Epidermal melanocyte (primary cell): Measurements from ENCODE around the gene SIPA1L3.
"Not testable (repeated sequence)": the region's sequence is repeated elsewhere in the genome, so short reads cannot be mapped to it uniquely, and the experiment has no call there.

Experiments used
- DNase-seq: peaks from one replicate; pipeline ENCODE4 v3.0.0; 2011; ENCODE audit warnings: low spot score; ENCODE audit not compliant: insufficient read length

Gene SIPA1L3

DNA sequence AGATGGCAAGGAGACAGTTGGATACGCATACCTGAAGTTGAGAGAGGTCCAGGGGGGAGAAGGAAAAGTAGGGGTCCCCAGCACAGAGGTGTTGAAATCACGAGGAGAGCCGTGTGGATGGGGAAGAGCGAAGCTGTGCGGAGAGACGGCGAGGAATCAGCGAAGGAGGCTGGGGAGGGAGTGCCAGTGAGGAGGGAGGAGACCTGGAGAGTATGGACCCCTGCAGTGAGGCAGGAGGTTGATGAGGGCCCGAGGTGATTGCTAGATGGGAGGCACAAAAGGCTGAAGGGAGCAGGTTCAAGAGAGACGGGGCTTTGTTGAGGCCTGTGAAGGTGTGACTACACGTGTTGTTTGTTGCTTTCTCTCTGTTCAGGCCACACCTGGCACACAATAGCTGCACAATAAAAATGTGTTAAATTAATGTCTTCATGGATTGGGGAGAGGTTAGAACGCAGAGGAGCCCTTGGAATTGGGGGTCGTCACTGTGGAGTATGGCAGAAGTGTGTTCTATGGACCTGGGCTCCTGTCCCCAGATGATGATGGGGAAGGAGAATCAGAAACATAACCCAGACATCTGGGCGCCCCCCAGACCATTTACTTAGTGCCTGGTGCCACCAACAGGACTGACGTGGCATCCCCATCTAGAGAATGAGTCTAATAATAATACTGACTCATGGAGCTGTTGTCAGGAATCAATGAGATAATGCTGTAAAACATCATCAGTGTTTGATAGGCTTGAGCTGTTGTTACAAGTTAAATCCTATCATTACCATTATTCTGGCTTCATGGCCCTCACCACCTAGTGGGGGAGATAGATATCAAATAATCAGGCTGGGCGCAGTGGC is 137.5 kb downstream of the SIPA1L3 start:
- DNase-seq, result no peak

DNA sequence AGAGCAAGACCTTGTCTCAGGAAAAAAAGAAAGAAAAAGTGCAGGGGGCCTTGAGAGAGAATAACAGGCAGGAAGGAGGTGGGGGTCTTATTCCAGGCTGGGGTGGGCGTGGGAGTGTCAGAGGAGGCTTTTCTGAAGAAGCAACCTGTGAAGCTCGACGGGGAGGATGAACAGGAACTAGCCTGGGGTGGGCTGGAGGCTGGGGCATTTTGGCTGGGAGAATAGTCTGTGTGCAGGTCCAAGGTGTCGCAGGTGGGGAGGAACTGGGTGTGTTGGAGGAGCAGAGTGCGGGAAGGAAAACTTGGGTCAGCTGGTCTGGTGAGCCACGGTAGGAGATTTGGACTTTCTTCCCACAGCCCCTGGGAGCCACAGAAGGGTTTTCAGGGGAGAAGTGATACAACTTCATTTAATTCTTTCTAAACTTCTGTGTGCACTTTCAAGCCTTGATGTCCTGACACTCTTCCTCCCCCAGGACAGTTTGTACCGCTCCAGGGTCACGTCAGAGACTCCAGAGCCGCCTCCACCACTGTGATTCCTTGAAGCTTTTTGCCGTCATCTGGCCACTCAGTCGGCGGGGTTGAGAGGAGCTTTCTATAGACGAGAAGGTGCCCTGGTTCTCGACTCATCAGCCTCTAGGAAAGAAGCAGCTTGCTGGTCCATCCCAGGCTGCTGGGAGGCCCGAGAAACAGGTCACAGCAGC is 138.7 kb downstream of the SIPA1L3 start:
- no peak for DNase-seq

DNA sequence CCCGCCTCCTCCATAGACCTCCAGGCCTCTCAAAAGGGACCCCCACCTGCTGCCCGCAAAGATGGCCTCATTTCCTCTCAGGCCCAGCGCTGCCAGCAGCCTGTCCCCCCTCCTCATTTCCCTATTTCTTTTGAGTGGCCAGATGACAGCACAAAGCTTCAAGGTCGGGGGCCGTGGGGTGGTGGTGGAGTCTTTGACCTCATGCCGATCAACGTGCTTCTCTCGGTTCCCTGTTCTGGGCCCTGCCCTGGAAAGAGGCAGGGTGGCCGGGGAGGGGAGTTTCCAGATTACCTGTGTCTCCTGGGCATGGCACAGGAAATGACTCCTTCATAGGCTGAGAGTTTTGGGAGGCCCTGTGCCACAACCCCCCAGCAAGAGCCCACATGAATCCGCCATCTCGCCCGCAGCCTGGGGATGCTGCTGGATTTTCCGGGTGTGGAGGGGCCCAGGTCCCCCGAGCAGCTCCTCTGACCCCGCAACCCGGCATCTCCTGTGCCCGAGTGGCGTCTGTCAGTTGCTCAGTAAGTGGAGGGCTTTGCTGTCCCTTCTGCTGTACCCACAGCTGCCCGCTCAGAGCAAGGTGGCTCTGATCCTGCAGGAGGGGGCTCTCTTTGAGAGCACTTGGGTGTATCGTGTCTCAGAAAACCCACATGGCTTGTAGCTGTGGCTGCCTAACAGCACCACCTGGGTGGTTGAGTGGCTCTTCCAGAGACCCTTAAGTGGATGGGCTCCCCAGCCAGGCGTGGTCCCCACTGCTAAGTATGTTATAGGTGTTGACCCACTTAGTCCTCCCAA is 139.4 kb downstream of the SIPA1L3 start:
- no peak for DNase-seq

DNA sequence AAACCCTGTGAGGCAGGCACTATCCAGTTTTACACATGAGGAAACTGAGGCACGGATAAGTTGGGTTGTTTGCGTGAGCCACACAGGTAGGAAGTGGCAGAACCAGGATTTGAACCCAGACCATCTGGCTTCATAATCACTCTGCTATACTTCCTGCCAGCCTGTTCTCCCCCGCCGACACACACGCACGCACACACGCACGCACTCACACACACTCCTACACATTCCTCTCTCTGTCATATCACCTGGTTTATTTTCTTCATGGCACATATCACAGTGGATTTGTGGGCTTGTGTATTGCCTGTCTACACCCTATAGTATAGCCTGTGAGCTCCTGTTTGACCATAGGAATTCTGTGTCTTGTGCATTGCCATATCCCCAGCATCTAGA is 140.0 kb downstream of the SIPA1L3 start:
- DNase-seq, result no peak

DNA sequence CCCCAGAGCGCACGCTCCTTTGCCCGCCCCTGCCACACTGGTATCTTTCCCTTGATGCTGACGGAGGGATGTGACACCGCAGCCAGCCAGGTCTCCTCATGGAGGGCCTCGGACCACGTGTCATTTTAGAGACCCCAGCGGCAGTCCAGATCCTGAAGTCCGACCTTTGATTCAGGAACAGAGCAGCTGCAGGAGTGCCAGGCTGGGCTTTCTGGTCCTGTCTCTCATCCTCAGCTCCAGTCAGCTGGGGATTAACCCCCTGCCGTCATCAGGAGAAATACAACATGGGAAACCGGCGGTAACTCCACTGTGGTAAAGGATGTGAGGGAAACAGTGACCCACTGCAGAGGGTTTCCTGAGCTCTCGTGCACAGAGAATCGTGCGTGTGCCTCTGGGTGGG is 140.6 kb downstream of the SIPA1L3 start:
- no peak for DNase-seq

DNA sequence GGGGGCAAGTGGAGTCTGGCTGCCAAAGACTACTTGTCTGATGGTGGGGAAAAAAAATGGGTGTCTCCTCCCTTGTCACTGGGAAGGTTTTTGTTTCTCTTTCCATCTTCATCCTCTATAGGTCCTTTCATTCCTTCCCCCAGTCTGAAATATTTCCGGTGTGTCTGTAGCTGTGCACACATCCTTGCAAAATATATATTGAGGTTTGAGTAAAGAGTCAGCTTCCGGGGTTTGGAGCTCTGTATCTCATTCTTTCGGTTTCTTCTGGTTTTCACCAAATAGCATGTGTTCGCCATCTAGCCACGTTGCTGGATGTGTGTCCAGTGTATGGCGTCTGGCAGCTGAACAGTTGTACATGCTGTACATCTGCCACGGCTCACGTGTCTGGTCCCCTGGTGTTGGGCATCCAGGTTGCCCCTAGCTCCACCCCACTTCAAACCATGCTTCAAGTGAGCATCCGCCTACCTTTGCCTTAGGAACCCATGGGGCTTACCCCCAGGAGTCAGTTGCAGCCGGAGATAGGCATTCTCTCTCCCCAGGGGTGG is 142.2 kb downstream of the SIPA1L3 start:
- DNase-seq, result no peak

DNA sequence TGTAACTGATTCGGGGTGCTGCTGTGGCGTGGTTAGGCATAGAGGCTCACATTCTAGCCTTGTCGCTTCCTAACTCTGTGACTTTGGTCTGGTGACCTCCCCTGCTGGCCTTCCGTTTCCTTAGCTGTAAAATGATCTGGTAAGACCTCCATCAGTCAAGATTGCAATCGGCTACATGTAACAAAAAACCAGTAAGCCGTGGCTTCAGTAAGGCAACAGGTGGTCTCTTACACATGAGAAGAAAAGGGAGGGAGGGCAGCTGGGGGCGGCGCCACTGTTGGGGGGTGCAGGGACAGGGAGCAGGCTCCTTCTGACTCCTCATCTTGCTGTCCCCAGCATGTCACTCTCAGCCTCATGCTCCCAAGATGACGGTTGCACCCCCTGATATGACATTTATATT is 148.0 kb downstream of the SIPA1L3 start:
- DNase-seq, result no peak

DNA sequence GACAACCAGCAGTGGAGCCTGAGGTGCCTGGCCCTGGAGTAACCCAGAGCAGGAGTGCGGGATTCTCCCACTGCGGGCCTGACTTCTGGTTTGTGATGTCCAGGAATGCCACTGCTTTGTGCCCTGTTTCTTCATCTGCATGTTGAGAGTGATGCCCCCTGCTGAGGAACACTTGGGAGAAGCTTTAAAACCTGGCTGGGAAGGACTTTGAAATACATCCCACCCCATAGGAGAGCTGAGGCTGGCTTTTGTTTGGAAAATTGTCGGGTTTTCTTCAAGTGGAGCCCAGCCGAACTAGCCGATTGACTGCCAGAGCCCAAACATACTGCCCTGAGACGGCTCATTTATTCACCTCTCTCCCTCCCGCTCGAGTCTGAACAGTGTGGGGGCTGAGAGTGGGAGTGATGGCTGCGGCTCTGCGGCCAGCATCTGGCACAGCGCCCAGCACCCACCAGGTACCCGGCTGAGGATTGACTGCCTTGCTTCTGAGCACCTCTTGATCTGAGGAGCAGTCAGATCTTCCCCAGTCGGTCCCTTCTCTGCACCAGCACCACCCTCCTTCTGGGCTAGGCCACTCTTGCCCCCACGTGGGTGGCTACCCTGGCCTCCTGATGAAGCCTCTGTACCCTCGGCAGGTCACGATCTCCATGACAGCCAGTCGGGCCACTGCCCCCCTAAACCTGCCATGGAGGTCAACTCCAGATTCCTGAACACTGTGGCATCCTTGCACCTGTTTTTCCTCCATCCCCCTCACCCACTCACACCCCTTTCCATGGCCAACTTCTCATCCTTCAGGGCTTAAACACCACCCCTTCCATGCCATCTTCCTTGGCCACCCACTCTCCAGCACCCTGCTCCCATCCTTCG is 148.9 kb downstream of the SIPA1L3 start:
- DNase-seq, result no peak

DNA sequence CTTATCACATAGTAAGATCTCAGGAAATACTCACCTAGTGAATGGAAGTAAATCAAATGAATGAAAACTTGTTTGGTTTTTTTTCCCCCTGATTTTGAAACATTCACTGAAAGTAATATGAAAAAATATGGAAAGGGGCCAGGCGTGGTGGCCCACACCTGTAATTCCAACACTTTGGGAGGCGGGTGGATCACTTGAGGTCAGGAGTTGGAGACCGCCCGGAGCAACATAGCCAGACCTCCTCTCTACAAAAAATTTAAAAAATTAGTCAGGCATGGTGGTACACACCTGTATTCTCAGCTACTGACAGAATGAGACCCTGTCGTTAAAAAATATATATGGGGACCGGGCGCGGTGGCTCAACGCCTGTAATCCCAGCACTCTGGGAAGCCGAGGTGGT is 149.6 kb downstream of the SIPA1L3 start:
- DNase-seq, result no peak

DNA sequence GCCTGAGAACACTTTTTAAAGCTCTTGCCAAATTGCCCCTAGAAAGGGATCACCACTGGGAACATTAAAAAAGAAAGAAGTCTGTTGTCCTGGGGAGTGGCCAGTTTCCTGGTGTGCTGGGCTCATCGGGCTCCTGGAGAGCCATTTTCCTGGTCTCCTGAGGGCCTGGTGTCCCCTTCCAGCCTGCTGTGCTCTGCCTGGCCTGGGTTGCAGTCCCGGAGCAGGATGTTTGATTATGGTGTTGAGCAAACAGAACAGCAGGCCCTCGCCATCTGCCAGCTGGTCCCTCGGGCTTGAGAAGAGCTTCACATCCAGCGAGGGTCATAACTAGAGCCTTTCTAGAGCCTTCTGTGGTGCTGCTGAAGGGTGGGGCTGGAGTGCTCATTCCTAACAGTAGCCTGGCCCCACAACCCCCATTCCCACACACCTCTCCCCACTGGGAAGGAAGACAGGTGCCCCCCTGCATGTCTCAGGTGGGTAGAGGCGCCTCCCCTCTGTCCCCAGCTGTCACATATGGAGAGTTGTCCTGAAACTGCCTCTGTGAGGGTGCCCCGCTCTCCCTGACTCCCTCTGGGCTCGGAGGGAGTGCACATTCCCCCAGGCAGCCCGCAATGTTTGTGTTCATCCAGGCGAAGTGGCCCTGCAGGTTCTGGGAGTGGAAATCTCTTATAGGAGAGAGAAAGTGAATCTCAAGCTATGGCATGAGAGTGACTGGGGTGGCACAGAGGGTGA is 151.1 kb downstream of the SIPA1L3 start:
- DNase-seq, result no peak

DNA sequence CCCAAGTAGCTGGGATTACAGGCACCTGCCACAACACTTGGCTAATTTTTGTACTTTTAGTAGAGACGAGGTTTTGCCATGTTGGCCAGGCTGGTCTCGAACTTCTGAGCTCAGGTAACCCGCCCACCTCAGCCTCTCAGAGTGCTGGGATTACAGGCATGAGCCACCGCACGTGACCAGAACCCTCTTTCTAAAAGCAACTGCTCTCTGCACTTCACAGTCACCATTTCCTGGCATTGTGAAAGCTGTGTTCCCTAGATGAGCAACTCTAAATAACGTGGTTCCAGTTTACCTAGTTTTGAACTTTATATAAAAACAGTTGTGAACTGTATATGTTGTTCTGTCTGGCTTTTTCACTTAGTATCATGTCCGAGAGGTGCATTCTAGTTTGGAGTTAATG is 152.9 kb downstream of the SIPA1L3 start:
- DNase-seq, result no peak

DNA sequence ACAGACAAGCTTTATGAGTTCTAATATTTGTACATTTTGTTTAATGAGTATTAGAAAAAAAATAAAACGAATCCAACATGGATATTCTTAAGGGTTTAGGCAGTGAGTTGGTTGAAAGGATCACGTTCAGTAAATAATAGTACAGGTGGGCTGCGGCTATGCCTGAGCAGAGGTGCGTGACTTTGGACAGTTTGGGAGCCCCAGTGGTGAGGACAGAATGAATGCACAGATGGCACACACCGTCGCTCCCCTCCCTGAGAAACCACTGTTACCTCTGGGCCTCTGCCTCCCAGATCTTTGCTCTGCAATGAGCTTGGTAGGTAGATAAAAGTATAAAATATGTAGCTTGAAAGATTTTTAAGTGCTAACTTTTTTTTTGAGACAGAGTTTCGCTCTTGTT is 153.3 kb downstream of the SIPA1L3 start:
- DNase-seq, result no peak

DNA sequence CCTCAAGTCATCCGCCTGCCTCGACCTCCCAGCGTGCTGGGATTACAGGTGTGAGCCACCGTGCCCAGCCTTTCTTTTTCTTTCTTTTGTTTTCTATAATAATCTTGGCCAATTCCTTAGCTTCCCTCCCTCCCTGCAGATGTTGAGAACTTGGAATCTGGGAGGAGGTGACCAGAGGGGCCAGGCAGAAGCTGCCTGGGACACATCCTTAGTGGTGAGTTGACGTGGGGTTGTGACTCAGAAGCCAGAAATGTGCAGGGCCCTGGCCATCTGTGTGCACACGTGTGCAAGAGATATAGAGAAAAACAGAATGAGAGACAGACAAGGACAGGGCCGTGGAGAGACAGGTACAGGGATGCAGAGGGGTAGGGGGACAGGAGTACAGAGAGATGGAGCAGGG is 154.3 kb downstream of the SIPA1L3 start:
- DNase-seq, result peak; percentile 60

DNA sequence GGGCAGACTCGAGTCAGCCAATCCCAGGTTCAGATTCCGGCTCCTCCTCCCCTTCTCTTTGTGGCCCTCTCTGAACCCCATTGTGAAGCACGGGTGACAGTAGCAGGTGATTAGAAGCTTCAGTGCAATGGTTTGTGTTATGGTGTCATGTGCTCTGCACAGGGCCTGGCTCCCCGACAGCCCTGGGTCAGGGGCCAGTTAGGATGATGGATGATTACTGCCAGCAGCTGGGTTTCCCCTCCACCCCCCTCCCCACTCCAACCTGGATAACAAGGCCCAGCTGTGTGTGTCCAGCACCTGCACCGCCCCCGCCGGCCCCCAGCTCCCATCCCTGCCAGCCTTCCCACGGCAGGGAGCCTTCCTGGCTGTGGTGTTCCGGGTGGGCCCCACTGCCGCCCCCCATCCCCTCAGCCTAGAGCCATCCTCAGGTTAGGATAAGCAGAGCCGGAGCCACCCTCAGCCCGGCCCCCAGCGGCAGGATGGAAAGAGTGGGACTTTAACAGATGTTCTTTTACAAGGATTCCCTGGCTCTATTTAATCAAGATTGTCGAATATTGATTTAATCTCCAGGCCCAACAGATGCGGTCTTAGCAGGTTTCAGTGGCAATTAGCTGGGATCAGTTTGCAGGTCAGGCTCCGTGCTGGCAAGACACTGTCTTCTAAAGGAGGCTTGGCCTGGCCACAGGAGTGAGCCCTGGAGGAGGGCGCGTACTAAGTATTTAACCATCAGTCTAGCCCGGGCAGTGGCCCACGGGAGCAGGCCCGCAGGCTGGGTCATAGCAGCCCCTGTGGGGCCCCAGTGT is 156.2 kb downstream of the SIPA1L3 start:
- DNase-seq, result no peak

DNA sequence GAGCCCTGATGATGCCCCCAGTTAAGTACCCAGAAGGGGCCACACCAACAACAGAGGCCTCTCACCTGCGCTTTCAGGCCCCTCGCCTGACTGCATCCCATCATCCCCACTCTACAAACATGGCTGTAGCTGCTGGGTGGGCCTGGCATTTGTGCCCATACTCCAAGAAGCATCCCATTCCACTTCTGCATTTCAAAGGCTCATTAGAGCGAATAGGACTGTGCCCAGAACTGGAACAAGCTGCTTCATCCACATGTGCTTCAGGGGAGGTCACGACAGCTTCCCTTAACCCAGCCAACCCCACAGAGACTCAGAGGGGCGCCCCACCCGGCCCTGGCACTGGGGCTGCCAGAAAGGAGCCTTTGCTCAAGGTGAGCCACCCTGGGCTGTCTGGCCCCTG is 156.9 kb downstream of the SIPA1L3 start:
- DNase-seq, result no peak

DNA sequence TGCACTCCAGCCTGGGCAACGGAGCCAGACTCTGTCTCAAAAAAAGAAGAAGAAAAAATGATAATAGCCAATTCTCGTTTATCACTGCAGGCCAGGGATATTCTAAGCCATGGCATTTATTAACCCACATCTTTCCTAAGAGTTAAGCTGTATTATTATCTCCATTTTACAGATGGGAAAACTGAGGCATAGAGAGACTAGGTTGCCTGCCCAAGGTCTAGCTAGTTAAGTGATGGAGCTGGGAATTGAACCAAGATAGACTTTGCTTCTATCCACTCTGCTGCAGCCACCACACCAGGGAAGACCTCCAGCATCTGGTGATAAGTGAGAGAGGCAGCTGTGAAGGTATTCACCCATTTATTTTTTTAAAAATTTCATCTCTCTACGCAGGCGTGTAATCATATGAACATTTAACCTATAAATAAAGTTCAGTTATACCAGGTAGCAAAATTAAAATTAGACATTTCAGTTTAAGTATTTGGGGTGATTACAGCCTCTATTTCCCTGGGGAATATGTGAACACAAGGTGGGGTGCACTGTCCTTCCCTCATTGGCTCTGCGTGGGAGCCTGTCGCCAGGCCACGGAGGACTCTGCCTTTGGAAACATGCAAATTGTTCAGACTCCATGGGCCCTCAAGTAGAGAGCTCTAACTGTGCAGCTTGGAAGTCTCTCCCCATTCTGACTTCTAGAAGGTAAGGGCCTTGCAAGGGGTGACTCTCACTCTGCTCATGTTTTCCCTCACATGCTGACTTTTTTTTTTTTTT is 157.8 kb downstream of the SIPA1L3 start:
- DNase-seq, result no peak

DNA sequence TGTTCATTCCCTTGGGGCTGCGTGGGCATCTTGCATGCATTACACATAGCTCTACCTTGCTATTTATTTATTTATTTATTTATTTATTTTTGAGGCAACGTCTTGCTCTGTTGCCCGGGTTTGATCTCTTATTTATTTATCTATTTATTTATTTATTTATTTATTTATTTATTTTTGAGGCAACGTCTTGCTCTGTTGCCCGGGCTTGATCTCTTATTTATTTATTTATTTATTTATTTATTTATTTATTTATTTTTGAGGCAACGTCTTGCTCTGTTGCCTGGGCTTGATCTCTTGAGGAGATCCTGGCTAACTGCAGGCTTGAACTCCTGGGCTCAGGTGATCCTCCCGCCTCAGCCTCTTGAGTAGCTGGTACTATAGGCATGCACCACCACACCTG is 158.8 kb downstream of the SIPA1L3 start:
- DNase-seq, result not testable (repeated sequence)

DNA sequence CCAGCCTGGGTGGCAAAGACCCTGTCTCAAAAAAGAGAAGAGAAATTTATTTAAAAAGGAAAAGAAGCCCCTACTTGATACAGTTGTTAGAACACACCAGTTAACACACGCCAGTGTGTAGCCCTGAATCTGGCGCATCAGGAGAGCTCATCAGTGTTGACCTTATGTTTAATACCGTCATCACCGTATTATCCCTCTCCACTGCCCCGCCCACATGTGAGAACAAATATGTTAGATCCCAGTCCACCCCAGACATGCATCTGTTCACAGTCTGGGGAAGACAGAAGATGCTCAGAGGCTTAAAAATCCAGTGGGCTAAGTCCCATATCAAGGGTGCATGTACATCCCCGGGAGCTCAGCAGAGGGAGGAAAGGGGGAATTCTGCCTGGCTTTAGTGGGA is 161.8 kb downstream of the SIPA1L3 start:
- DNase-seq, result no peak

DNA sequence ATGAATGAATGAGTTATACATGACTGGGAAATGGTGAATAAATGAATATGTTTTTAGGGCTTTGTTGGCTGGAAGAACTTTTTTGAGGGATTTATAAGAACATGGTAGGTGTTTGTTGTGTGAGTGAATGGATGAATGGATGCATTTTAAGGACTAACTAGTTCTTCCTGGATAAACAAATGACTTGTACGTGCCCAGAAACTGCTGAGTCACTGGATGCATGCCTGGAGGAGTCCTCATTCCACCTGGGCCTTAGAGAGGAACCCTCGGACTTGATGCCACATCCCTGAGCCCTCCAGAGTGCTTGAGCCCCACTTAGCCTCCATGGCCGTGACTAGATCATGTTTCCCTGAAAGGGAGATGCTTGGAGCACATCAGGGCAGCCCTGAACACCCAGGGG is 163.6 kb downstream of the SIPA1L3 start:
- DNase-seq, result no peak
